ENCODE measurements around the gene DNAJB9. TPM values are rescaled to one million over a fixed set of nuclear protein-coding genes. Genes with fewer than 3 reads are reported as not detected.

DNAJB9 gene
- total and polyA plus RNA-seq, 9 donors, result 12.5 to 22.6 (median 15.7) TPM

Other genes starting within 250 kb of the DNAJB9 start
- 17.5 TPM for gene NRCAM, start 113.4 kb upstream of the DNAJB9 start, total RNA-seq
- 10 to 100 TPM; 18.0 to 35.6 (median 24.3) TPM for gene NRCAM, start 113.4 kb upstream of the DNAJB9 start, polyA plus RNA-seq (ENCODE audit: insufficient read depth in 1 of 8, insufficient read length in 8 of 8, low replicate concordance in 1 of 8)
- 27.0 TPM for gene PNPLA8, start 43.7 kb upstream of the DNAJB9 start, total RNA-seq
- gene PNPLA8, start 43.7 kb upstream of the DNAJB9 start, polyA plus RNA-seq (ENCODE audit: insufficient read depth in 1 of 8, insufficient read length in 8 of 8, low replicate concordance in 1 of 8), result 10 to 100 TPM; 17.3 to 26.1 (median 22.4) TPM
- gene THAP5, start 168 bp upstream of the DNAJB9 start, total RNA-seq, result 22.8 TPM
- 10 to 100 TPM; 14.6 to 22.4 (median 19.5) TPM for gene THAP5, start 168 bp upstream of the DNAJB9 start, polyA plus RNA-seq (ENCODE audit: insufficient read depth in 1 of 8, insufficient read length in 8 of 8, low replicate concordance in 1 of 8)

Data from muscle of leg (tissue), 9 donors.